ENCODE data around the gene GINS2. TPM values are rescaled to one million over a fixed set of nuclear protein-coding genes. Genes with fewer than 3 reads are reported as not detected.

The GINS2 gene
- total RNA-seq (2021) (70.5 and 71.9 TPM in 2 replicates), Bru-seq, nascent RNA (percentile 81 among the genes with signal in this experiment), BruChase-seq, experiment 1, labeled RNA remaining after a 2-hour chase (percentile 77 among the genes with signal in this experiment), BruChase-seq, experiment 2, labeled RNA remaining after a 6-hour chase (percentile 82 among the genes with signal in this experiment)
- long read RNA-seq, transcript GINS2-201 (5 exons, 2,673 nt): major isoform, 189 of 198 reads
- long read RNA-seq, partial matches to known transcripts: 2 of 198 reads
- long read RNA-seq, other reads (novel, unspliced or antisense): 7 of 198 reads

DNA sequence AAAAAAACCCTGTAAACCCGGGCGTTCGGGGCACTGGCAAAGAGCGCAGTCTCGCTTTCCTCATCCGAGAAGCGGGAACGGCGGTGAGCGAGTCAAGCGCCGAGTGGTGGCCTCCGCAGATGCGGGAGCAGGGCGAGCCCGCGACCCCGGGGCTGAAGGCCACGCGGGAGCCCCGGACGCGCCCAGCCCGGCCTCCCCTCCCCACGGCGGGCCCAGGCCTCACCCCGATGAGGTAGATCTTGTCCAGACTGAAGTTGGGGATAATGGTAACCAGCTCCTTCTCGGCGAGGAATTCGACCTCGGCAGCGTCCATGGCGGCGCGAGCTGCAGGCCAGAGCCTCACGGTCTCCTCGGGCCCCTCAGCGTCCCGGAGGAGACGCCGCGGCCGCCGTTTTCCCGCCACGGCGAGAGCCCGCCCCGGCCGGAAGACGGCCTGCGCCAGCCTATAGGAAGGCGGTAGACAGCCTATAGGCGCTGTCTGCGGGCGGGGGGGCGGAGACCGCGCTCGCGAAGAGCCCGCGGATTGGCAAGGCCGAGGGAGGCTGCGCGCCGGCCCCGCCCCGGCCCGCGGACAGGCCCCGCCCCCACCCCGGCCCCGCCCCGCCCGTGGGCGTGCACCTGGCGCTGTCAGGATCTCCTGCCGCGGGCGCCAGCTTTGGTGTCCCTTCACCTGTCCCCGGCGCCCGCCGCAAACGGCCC is at the start of gene GINS2:
GINS2 (minus strand) TSS at position 369 of the 699 bp plus-strand sequence; CDS start at position 313, 56 bp downstream.
- peak within 1 kb of the TSS; percentile 86 for H3K27ac ChIP-seq (ENCODE audit: low read depth, low read length, poor library complexity, severe bottlenecking)
- H3K36me3 ChIP-seq (ENCODE audit: insufficient read depth, low read length, poor library complexity, severe bottlenecking): peaks cover 17% of the 10 kb centered on the region
- H3K27me3 ChIP-seq (replicated peaks; ENCODE audit: insufficient read depth, low read depth, low read length, poor library complexity): no peaks in the 10 kb centered on the region
- no peaks in the 10 kb centered on the region for H3K9me3 ChIP-seq (ENCODE audit: low read depth, low read length, poor library complexity, severe bottlenecking)
- ChIA-PET POLR2A (ENCODE audit: low non-redundant PET) (no interaction called here), CTCF (interaction anchor here (0.6 kb wide), 1 partner anchor 79 kb away, joined by 3 read pairs; no protein-coding TSS in a partner anchor)
- TF ChIP-seq EZH2 (IDR thresholded peaks at IDR 0.05; ENCODE audit: borderline replicate concordance, low read depth, low read length, poor library complexity, severe bottlenecking): no peak
- TF ChIP-seq, protein P1, sequence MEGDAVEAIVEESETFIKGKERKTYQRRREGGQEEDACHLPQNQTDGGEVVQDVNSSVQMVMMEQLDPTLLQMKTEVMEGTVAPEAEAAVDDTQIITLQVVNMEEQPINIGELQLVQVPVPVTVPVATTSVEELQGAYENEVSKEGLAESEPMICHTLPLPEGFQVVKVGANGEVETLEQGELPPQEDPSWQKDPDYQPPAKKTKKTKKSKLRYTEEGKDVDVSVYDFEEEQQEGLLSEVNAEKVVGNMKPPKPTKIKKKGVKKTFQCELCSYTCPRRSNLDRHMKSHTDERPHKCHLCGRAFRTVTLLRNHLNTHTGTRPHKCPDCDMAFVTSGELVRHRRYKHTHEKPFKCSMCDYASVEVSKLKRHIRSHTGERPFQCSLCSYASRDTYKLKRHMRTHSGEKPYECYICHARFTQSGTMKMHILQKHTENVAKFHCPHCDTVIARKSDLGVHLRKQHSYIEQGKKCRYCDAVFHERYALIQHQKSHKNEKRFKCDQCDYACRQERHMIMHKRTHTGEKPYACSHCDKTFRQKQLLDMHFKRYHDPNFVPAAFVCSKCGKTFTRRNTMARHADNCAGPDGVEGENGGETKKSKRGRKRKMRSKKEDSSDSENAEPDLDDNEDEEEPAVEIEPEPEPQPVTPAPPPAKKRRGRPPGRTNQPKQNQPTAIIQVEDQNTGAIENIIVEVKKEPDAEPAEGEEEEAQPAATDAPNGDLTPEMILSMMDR (conservative IDR thresholded peaks at IDR 0.05; ENCODE audit: low read depth, low read length): no peak
- DNase-seq (ENCODE audit: low spot score): peak; percentile 96
- H3K4me1 ChIP-seq (ENCODE audit: insufficient read depth, low read length, poor library complexity, severe bottlenecking): no peaks in the 10 kb centered on the region
- BruUV-seq (replicated peaks): no TSS peak
- peak within 1 kb of the TSS; percentile 91 for H3K4me3 ChIP-seq (ENCODE audit: low read depth, low read length, poor library complexity, severe bottlenecking)
- intact Hi-C loops (cut with micrococcal nuclease; ENCODE audit: unreplicated experiment): no loop called here

GRCh38 chr16:85736921-85737320 is 48.2 kb upstream of the GINS2 start:
- H3K9me3 ChIP-seq (ENCODE audit: low read depth, low read length, poor library complexity, severe bottlenecking): no peaks in the 10 kb centered on the region
- H3K27me3 ChIP-seq (replicated peaks; ENCODE audit: insufficient read depth, low read depth, low read length, poor library complexity): no peaks in the 10 kb centered on the region
- no peaks in the 10 kb centered on the region for H3K36me3 ChIP-seq (ENCODE audit: insufficient read depth, low read length, poor library complexity, severe bottlenecking)
- TF ChIP-seq EZH2 (IDR thresholded peaks at IDR 0.05; ENCODE audit: borderline replicate concordance, low read depth, low read length, poor library complexity, severe bottlenecking): no peak
- TF ChIP-seq, protein P1 (conservative IDR thresholded peaks at IDR 0.05; ENCODE audit: low read depth, low read length): no peak
- ChIA-PET POLR2A (ENCODE audit: low non-redundant PET) (interaction anchor here (0.6 kb wide), 1 partner anchor 17 kb away, joined by 3 read pairs; no protein-coding TSS in a partner anchor), CTCF (no interaction called here)
- no peak overlapping the region for H3K4me3 ChIP-seq (ENCODE audit: low read depth, low read length, poor library complexity, severe bottlenecking)
- H3K27ac ChIP-seq (ENCODE audit: low read depth, low read length, poor library complexity, severe bottlenecking): no peak overlapping the region
- intact Hi-C loops (cut with micrococcal nuclease; ENCODE audit: unreplicated experiment): no loop called here
- no TSS peak for BruUV-seq (replicated peaks)
- DNase-seq (ENCODE audit: low spot score): no peak
- H3K4me1 ChIP-seq (ENCODE audit: insufficient read depth, low read length, poor library complexity, severe bottlenecking): no peaks in the 10 kb centered on the region

DNA sequence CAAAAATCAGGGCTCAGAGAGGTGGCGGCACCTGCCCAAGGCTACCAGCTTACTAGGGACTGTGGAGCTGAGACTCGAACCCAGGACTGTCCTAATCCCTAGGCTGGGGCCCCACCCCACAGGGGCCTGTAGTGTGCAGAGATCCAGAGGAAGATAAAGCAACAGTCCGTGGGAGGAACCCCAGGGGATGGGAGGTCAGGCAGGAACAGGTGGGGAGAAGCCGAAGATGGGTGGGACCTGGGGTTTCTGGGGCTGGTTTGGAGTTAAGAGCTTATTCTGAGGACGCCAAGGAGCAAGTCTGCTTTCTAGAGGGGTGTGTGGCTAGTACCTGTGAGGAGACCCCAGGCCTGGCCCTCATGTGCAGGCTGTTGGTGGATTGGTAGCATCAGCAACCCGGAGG is 47.2 kb upstream of the GINS2 start:
- Histone ChIP-seq H3K4me3 (ENCODE audit: low read depth, low read length, poor library complexity, severe bottlenecking) (no peak overlapping the region), H3K27me3 (replicated peaks; ENCODE audit: insufficient read depth, low read depth, low read length, poor library complexity) (no peaks in the 10 kb centered on the region), H3K27ac (ENCODE audit: low read depth, low read length, poor library complexity, severe bottlenecking) (no peak overlapping the region), H3K36me3 (ENCODE audit: insufficient read depth, low read length, poor library complexity, severe bottlenecking) (no peaks in the 10 kb centered on the region), H3K9me3 (ENCODE audit: low read depth, low read length, poor library complexity, severe bottlenecking) (no peaks in the 10 kb centered on the region), H3K4me1 (ENCODE audit: insufficient read depth, low read length, poor library complexity, severe bottlenecking) (no peaks in the 10 kb centered on the region)
- no peak for DNase-seq (ENCODE audit: low spot score)
- ChIA-PET POLR2A (ENCODE audit: low non-redundant PET) (no interaction called here), CTCF (no interaction called here)
- no peak for TF ChIP-seq EZH2 (IDR thresholded peaks at IDR 0.05; ENCODE audit: borderline replicate concordance, low read depth, low read length, poor library complexity, severe bottlenecking)
- TF ChIP-seq, protein P1 (conservative IDR thresholded peaks at IDR 0.05; ENCODE audit: low read depth, low read length): no peak
- no TSS peak for BruUV-seq (replicated peaks)
- intact Hi-C loops (cut with micrococcal nuclease; ENCODE audit: unreplicated experiment): no loop called here

Data from A673 (cell line).